Measurements from ENCODE around the gene TNIK.
A peak's percentile ranks its signal among the peaks of the same experiment; 100 is the strongest.
"Not testable (repeated sequence)": the region's sequence is repeated elsewhere in the genome, so short reads cannot be mapped to it uniquely, and the experiment has no call there.

The TNIK gene

DNA sequence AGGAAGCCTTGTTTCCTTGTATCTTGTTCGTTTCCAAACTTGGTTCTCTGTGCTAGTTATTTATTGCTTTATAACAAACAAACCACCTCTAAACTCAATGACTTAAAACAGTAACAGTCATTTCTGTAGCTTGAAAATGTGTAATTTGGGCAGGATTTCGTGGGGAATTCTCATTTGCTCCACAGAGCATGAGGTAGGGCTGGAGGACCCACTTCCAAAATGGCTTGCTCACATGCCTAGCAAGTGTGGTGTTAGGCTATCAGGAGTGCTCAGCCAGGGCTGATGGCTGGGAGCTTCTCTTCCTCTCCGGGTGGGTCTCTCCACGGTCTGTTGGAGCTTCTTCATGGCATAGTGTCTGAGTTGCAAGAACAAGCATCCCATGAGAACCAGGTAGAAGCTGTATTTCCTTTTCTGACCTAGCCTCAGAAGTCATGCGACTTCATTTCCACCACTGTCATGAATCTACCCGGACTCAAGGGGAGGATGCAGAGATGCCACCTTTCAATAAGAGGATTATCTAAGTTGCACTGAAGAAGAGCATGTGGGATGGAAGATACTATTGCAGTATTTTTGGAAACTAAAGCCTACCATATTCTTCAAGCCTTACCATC lies 8.2 kb upstream of the TNIK start:
- DNase-seq = no peak

DNA sequence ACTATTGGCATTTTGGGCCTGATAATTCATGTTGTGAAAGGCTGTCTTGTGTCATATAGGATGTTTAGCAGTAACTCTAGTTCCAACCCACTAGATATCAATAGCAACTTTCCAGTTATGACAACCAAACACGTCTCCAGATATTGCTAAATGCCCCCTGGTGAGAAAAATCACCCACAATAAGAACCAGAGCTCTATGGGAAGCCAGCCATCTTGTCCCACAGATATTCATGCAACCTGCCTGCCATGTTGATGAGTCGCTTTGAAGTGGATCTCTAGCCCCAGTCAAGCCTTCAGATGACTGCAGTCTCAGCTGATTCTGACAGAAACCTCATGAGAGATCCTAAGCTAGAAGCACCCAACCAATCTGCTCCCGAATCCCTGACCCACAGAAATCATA lies 5.6 kb upstream of the TNIK start:
- DNase-seq = no peak

GRCh38 chr3:171464462-171464861 lies 4.3 kb upstream of the TNIK start:
- DNase-seq = no peak

DNA sequence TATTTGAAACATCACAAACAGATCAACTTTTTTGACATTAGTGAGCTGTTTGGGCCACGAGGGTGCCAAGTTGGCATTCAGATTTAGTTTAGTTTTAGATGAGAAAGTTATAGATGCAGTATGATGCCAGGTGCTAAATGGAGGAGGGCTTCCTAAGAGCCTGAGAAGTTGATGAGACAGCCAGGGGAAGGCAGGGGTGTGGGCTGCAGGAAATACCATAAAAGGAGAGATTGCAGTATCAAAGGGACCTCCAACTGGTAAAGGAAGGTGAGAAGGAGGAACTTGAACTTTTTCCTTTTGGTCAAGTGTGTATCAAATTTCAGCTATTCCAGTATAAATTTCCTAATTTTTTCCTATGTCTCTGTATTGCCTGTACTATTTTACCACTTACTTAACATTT lies 2.0 kb upstream of the TNIK start:
- no peak for DNase-seq

DNA sequence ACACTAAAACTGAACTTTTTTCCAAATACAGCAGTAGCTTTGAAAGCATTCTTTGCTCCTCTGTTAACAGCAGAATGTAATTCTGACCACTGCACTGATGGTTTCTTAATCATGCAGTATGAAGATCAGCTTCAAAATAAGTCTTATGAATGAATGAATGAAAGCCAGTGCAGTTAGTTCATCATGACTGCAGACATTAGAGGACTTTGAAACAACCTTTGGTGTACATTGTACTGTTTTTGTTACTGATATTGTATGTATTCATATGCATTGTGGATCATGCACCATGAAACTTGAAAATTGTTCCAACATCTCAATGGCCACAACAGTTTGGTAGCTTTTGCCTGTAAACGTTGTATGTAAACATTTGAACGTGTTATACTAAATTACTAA lies 1.3 kb upstream of the TNIK start:
- DNase-seq = no peak

GRCh38 chr3:171460725-171461524 lies 720 bp upstream of the TNIK start:
- DNase-seq = peak; percentile 65

DNA sequence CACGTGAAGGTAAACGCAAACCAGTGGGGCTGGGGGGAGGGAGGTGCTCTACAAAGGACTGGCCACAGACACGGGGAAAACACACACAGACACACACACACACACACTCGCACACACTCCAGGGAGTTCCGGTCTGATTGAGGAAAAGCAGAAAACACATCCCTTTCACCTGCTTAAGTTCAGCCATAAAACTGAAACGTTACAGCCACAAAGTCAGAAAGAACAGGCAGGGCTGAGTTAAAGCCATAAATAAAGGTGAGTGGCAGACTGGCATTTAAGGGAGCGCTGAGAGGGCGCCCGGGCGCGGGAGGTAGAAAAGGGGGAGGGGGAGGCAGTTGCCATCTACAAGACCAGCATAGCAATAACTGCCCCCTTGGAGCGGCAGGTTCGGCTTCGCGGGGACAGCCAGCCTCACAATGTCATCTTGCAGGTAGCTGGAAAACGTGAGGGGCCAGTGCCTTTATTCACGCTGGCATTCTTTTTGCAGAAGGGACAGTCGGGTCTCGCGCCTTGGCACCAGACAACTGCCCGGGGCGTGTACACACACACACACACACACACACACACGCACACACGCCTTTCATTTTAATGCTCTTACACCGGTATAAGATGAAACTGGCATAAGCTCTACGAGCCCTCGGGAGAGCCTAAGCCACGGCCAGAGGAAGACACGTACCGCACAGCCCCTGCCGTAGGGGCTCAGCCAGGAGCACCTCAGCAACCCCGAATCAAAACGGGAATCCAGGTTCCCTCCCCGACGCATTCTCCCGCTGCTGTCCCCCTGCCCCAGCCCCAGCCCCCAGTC lies 866 bp downstream of the TNIK start:
- DNase-seq = peak; percentile 68

DNA sequence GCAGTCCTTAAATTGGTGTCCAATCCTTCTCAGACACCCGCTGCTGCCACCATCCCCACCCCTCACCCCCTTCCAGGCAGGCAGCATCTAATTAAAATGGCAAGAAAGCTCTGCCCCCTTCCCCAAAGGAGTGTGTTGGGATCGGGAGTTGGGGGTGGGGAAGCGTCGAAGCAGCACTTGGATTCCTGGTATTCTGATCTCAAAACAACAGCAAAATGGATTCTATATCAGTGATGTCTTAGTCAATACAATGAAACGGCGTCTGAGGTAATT lies 1.4 kb downstream of the TNIK start:
- DNase-seq = no peak

DNA sequence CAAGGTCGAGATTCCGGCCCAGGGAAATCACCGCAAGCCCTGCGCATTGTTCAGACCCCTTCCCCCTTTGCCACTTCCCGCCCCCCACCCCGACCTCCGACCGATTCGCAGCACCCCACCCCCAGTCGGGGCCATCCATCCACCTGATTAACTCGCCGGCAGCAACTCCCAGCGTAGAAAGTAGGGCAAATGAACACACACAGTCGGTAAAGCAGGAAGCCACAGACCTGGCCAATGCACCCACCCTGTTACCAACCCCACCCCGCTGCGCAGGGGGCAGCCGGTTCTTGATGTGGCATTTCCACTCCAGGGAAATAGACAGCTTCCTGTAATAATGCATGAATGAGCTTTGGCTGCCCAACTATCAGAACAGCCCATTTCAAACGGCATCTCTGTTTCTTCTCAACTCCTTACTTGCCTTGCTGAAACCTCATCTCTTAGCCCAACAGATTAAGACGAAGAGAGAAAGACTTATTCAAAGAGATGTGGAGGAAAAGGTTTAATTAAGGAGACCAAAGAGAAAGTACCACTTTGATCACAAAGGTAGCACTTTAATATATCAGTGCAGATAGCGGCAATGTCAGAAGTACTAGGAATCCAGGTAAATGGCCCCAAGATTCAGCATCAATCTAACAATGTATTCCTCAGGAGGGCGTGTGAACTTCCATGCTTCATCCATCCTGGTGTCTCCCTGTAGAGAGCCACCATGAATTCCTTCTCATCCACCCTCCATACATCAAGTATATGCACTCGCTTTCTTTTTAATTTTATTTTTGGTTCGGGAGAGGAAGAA lies 1.9 kb downstream of the TNIK start:
- no peak for DNase-seq

- DNase-seq = no peak
Measured at GRCh38 chr3:171457607-171458061, 2.6 kb downstream of the TNIK start.

DNA sequence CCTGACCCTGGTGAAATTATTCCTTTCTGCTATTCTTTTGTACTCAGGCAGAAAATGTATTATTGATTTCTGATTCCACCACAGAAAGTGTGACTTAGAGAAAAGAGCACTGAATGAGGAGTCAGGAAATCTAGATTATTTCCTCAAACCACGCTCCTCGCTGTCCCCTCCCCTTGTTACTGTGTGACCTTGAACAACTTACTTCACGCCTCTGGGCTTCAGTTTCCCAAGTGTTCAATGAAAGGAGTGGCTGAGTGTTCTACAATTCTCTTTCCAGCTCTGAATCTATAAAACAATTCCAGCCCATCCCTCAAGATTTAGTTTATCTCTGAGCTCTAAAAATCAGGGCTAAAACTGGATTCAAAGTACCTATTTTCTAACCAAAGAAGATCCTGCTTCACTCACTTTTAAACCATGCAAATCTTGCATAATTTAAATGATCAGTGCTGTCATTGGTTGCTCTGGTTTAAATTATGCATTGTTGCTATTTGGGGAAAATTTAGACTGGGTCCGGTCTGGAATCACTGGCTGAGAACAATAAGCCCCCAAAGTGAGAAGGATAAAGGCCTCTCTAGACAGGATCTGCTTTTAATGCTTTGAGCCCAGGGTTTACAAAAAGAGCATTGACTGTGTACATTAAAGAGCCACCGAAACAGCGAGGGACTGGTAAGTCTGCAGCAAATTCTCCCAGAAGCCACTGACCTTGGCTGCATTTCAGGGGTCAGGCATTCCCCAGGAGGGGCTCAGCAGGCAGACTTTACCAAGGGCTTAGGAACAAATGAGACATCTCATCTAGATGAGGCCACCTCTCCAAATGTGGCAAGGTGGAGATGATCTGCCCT lies 3.2 kb downstream of the TNIK start:
- DNase-seq = no peak

DNA sequence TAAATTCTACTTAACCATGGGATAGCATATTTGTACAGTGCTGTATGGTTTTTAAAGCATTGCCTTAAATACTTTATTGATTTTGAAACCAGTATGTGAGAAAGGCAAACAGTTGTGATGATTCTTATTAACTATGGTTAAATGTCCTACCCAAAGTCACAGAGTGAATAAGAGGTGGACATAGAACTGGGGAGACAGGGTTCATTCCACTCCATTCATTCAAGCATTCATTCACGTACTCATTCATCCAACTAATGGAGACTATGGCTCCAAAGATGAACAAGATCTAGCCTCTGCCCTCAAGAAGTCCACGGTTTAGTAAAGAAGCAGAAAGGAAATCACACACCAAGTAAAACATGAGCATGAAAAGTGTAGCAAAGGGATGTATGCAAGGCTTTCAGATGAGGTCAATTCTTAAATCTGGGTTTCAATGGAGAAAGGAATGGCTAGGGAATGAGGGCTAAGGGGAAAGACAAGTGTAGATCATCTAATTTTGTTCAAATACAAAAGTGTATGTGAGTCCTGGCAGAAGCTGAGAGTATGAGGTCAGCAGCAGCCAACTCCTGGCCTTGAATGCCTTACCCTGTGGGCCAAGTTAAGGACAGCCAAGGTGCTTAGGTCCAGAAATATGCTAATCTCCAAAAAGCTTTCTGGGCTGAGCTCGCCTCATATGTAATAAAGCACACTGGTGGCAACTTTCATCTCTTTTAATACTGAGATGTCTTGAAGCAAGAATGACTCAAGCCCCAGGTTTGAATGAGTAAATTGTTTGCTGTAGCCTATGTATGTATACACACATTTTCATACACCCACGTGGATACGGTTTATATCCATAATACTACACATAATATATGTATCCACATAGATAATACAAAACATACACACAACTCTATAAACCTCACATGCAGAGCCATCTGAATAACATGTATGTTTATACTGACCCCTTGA lies 4.3 kb downstream of the TNIK start:
- DNase-seq = no peak

GRCh38 chr3:171454041-171454440 lies 6.2 kb downstream of the TNIK start:
- DNase-seq = no peak

- no peak for DNase-seq
Measured at GRCh38 chr3:171453180-171453886, 6.9 kb downstream of the TNIK start.

GRCh38 chr3:171452328-171452727 lies 7.9 kb downstream of the TNIK start:
- no peak for DNase-seq

DNA sequence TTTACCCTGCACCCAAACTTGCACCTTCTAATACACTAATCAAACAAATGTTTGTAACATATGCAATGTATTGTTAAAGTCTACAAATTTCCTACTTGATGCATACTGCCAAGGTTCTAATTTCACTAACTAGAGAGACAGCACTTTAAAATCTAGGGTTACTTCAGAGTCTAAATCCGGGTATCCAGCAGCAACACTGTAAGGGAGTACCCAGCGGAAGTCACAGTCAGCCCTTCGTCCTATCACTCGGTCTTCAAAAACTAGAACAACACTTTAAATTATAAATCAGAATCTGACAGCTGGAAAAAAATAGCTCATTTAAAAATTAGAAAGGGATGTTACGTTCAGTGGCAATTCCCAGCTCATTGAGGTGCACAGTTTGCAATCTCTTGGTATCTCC lies 8.3 kb downstream of the TNIK start:
- DNase-seq = no peak

DNA sequence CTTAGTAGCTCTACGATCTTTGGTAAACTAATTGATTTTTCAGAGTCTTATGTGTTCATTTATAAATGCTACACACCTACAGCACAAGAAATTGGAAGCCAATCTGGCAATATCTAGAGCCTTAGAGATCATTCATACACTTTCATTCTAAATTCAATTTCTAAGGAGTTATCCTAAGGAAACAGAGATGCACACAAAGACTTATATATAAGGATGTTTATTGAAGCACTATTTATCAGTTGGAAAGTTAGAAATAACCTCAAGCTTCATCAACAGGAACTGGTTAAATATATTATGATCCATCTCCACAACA lies 12.7 kb downstream of the TNIK start:
- DNase-seq = not testable (repeated sequence)

DNA sequence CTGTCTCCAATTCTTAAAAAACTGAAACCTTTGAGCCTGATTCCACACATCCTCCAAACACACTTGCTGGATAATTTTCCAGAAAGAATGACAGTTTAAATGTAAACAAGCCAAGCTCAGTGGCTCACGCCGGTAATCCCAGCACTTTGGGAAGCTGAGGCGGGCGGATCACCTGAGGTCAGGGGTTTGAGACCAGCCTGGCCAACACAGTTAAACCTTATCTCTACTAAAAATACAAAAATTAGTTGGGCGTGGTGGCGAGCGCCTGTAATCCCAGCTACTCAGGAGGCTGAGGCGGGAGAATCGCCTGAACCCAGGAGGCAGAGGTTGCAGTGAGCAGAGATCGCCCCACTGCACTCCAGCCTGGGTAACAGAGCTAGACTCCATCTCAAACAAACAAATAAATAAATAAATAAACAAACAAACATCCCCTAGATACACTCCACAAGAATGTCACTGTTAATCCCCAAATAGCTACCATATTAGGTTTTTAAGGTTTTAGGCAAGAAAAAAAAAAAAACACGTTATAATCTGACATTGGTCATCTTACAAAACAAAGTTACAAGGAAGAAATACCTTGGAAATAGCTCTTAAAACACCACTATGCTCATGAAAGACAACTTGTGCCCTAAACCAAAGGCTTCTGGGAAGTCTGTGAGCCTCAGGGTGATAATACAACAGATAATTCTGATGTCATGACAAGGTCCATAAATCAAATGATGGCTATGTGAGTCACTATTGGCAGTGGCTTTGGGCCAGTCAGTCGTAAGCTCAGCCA lies 13.2 kb downstream of the TNIK start:
- DNase-seq = peak; percentile 10

- DNase-seq = no peak
Measured at GRCh38 chr3:171446301-171446700, 13.9 kb downstream of the TNIK start.
